ENCODE results near the gene GRIA2.
"Not testable (repeated sequence)": the region's sequence is repeated elsewhere in the genome, so short reads cannot be mapped to it uniquely, and the experiment has no call there.

GRIA2 gene

DNA sequence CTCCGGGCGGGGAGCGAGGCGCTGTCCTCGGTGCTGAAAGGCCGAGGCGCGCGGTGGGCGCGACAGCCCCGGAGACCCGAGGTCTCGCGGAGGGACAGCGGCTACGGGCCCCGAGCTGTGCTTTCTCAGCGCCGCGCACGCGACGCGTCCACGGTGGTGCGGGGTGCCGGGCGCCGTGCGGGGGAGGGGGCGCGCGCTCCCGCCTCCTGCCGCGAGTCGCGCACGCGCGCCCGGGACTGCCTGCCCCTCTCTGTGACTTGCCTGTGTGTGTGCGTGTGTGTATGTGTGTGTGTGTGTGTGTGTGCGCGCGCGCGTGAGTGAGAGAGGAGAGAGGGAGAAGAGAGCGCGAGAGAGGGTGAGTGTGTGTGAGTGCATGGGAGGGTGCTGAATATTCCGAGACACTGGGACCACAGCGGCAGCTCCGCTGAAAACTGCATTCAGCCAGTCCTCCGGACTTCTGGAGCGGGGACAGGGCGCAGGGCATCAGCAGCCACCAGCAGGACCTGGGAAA lies at the start of gene GRIA2:
TSS of gene GRIA2 (plus strand) at position 358 of the 511 bp plus-strand sequence. CDS start 315 bp downstream, outside the sequence.
- DNase-seq (ENCODE audit: low read depth in 2 of 2), result no peak

DNA sequence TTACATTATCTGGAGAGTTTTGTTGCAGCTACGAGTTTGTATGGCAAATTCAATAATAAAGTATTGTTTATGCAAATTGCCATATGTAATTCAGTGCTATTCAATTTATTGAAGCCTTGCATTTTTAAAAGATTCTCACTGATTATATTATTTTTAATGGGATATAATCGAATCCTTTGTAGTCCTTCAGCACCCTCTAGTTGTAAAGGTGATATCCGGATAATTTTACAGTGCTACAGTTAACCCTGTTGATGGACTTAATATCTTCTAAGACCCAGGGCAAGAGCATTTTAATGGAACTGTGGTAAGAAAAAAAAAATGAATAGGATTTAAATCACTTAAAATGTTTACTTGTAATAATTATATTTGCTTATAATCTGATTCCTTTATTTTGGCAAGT lies 48.5 kb upstream of the GRIA2 start:
- no peak for DNase-seq (ENCODE audit: low read depth in 2 of 2)

DNA sequence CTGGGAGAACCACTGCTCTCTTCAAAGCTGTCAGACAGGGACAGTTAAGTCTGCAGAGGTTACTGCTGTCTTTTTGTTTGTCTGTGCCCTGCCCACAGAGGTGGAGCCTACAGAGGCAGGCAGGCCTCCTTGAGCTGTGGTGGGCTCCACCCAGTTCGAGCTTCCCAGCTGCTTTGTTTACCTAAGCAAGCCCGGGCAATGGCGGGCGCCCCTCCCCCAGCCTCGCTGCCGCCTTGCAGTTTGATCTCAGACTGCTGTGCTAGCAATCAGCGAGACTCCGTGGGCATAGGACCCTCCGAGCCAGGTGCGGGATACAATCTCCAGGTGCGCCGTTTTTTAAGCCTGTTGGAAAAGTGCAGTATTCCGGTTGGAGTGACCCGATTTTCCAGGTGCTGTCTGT lies 40.3 kb upstream of the GRIA2 start:
- not testable (repeated sequence) for DNase-seq (ENCODE audit: low read depth in 2 of 2)

DNA sequence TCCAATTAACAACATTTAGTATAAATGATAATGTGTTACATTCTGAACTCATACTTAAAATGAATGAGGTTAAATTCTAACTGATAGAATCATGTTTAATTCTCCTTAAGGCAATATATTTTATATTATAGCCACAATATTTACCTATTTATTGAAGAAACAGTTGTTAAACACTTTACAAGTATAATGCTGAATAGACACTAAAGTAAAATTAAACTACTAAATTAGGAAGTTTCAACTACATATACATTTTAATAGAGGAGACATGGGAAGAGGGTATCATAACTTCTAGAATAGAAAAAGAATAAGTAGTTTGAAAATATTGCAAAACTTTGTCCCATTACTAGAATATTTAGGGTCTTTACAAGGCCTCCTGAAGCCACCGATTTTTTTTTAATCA lies 36.2 kb upstream of the GRIA2 start:
- no peak for DNase-seq (ENCODE audit: low read depth in 2 of 2)

- no peak for DNase-seq (ENCODE audit: low read depth in 2 of 2)
Observed at GRCh38 chr4:157185363-157185762, 35.2 kb upstream of the GRIA2 start.

- DNase-seq (ENCODE audit: low read depth in 2 of 2), result no peak
Observed at GRCh38 chr4:157195374-157195773, 25.2 kb upstream of the GRIA2 start.

- DNase-seq (ENCODE audit: low read depth in 2 of 2), result no peak
Observed at GRCh38 chr4:157196046-157196445, 24.5 kb upstream of the GRIA2 start.

DNA sequence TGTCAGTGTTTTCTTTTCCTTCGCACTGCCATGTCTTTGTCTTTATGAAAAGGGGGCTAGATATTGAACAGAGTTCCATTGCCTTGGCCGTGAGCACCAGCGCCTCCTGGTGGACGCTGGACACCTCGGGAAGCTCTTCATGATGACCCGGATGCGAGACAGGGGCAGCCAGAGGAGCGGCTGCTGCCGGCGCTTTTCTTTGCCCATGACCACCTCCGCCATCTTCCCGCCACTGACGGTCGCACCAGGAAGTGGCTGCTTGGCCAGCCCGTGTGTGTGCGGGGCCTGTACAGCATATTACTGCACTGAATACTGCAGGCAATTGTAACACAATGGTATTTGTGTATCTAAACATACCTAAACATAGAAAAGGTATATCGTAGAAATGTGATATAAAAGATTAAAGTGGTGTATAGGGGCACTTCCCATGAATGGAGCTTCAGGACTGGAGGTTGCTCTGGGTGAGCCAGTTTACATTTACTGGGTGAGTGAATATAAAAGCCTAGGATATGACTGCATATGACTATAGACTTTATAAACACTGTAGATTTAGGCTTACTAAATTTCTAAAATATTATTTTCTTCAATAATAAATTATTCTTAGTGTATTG lies 15.8 kb upstream of the GRIA2 start:
- no peak for DNase-seq (ENCODE audit: low read depth in 2 of 2)

- DNase-seq (ENCODE audit: low read depth in 2 of 2), result no peak
Observed at GRCh38 chr4:157217708-157218107, 2.8 kb upstream of the GRIA2 start.

- no peak for DNase-seq (ENCODE audit: low read depth in 2 of 2)
Observed at GRCh38 chr4:157219711-157220370, 687 bp upstream of the GRIA2 start.

DNA sequence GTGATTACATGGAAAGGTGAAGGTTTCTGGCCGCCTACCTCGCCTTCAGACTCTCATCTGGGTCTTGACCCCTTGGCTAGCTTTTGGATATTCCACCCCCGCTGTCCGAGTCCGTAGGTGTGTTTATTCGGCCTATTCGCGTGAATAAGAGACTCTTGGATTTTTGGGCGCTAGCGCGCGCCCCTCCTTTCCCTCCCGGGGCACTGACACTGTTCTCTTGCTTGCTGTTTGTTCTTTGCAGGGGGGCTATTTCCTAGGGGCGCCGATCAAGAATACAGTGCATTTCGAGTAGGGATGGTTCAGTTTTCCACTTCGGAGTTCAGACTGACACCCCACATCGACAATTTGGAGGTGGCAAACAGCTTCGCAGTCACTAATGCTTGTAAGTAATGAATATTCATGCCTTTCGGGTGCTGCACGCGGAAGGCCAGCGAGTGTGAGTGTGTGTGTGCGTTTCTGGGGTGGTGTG lies 932 bp downstream of the GRIA2 start:
- no peak for DNase-seq (ENCODE audit: low read depth in 2 of 2)

GRCh38 chr4:157221895-157222770 lies 1.6 kb downstream of the GRIA2 start:
- DNase-seq (ENCODE audit: low read depth in 2 of 2), result no peak

GRCh38 chr4:157222771-157223160 lies 2.2 kb downstream of the GRIA2 start:
- DNase-seq (ENCODE audit: low read depth in 2 of 2), result no peak

DNA sequence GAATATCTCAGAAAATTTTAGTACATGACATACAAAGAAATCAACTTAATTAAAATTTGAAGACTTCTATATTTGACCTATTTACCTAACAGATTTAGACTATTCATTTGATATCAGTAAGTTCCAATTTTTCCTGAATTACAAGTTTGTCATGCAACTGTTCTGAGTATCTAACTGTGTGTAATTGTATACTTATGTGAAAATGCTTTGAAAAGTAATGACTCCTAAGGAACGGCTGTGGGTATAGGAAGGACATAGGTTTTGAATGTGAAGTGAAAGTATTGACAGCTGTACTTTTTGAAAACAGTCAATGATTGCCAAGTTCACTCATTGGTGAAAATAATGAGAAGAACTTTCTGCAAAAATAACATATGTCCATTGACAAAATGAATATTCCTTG lies 2.9 kb downstream of the GRIA2 start:
- DNase-seq (ENCODE audit: low read depth in 2 of 2), result no peak

DNA sequence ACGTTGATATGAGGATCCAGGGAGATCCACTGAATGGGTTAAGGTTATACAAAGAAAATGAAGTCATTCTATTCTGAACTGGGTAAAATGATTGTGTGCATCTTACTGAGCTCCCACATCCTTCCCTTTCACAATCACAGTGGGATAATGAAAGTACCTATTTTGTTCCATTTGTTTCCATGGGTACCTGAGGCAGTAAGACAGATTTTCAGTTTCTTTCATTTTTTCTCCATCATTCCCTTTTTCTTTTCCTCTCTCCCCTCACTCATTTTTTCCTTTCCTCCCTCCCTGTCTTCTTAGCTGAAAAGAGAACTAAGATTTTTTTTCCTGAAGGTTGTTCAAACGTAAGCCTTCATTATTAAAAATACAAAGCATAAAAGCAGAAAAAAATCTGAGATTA lies 4.6 kb downstream of the GRIA2 start:
- no peak for DNase-seq (ENCODE audit: low read depth in 2 of 2)

DNA sequence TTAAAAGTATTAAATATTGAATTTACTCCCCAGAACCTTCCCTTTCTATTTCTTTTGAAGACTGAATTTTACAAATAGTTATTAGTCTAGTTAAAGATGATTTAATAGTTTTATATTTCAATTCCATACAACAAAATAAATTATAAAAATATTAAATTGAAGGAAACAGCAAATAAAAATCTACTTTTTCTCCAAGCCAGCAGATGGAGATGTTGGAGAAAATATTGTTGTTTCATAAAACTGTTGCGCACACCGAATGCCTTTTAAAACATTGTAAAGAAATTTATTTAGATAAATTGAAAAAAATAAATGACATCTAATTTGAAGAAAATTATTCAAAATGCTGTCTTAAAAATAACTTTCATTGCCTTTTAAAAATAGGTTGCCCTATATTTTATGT lies 5.5 kb downstream of the GRIA2 start:
- no peak for DNase-seq (ENCODE audit: low read depth in 2 of 2)

GRCh38 chr4:157226601-157227000 lies 6.1 kb downstream of the GRIA2 start:
- no peak for DNase-seq (ENCODE audit: low read depth in 2 of 2)

- DNase-seq (ENCODE audit: low read depth in 2 of 2), result no peak
Observed at GRCh38 chr4:157231525-157231924, 11.0 kb downstream of the GRIA2 start.

DNA sequence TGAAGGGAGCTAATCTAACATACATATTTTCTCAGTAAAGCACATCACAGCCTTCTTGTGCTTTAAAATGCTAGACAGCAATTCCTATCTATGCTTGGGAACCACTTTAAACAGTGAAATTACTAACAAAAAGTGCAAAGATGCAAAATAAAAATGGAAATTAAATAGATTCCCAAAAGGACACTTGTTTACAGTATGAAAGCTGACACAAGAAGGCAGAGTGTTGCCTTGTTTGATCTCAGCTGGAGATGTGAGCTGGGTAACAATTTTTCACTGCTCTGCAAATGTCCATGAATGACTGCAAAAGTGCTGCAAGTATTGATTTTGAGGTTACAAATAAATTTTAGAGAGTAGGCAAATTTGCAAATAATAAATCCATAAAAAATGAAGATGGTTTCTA lies 22.3 kb downstream of the GRIA2 start:
- no peak for DNase-seq (ENCODE audit: low read depth in 2 of 2)

DNA sequence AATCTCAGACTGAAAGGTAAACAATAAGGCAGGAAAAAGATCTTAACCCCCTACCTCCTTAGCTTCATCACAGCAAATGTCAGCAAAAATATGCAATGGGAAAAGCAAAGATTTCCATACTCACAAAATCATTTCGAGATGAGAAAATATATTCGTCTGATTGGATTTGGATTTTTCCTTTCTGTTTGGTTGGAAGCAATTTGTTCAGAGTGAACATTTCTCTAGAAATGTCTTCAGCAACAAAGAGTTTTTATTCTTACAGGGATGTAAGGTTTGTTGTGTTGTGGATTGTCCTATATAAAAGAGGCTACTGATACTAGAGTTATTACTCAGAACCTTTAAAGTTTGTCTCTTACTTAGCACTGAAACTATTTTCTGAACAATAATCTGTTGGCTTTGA lies 23.8 kb downstream of the GRIA2 start:
- no peak for DNase-seq (ENCODE audit: low read depth in 2 of 2)

DNA sequence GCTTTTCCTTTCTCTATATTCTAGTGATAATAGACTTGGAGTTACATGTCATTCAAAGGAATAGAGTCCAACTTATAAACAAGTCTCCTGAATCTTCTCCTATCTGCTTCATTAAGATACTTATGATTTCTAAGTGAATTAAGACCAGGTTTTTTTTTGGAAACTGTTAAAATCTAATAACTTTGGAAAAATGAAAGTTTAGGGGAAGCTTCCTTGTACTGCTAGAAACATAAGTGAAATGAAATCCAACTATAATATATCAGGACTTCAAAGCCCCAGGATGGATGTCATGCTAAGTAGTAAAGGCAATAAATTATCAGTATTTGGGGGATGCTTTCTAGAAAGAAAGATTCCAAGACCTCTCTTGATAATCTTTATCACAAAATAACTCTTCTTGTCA lies 24.8 kb downstream of the GRIA2 start:
- DNase-seq (ENCODE audit: low read depth in 2 of 2), result no peak

GRCh38 chr4:157246964-157247363 lies 26.4 kb downstream of the GRIA2 start:
- no peak for DNase-seq (ENCODE audit: low read depth in 2 of 2)
